CD4-positive, alpha-beta T cell treated with Interleukin-15 for 1 hour (primary cell): Measurements from ENCODE around the gene TOX2.

Experiments used
- DNase-seq: peaks from one replicate; pipeline ENCODE4 v3.0.0-alpha.2; 2020

TOX2 gene

DNA sequence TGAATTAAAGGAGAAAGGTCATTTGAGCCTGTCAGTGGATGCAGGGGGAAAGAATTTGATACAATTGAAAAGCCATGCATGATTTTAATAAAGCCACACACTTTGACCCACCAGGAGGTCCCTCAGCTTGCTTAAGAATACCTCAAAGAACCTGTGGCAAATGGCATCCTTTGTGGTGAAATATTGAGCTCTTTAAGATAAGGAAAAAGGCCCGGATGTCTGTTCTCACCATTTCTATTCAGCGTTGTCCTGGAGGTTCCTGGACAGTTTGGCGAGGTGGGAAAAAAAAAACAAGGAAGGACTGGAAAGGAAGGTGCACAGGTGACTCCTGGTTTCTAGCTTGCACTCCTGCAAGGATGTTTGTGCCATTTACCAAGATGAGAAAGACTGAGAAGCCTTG, 91.0 kb downstream of the TOX2 start:
- DNase-seq = no peak

DNA sequence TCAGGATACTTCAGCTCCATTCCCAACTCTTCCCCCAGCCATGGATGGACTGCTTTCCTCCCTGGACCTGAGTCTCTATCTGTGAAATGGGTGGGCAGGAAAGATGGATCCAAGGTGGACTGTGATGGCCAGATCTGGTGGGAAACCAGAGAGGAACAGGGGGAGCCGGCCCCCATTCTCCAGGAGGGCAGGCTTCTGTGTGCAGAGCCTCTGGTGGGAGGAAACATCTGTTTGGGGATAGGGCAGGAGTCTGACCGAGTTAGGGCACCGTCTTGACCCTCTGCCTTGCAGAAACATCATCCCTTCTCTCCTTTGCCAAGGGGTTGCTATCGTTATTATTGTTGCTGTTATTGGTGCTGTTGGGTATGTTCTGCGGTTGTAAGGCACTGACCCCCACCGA, 91.5 kb downstream of the TOX2 start:
- DNase-seq = no peak

GRCh38 chr20:44006578-44006977, 91.9 kb downstream of the TOX2 start:
- no peak for DNase-seq

DNA sequence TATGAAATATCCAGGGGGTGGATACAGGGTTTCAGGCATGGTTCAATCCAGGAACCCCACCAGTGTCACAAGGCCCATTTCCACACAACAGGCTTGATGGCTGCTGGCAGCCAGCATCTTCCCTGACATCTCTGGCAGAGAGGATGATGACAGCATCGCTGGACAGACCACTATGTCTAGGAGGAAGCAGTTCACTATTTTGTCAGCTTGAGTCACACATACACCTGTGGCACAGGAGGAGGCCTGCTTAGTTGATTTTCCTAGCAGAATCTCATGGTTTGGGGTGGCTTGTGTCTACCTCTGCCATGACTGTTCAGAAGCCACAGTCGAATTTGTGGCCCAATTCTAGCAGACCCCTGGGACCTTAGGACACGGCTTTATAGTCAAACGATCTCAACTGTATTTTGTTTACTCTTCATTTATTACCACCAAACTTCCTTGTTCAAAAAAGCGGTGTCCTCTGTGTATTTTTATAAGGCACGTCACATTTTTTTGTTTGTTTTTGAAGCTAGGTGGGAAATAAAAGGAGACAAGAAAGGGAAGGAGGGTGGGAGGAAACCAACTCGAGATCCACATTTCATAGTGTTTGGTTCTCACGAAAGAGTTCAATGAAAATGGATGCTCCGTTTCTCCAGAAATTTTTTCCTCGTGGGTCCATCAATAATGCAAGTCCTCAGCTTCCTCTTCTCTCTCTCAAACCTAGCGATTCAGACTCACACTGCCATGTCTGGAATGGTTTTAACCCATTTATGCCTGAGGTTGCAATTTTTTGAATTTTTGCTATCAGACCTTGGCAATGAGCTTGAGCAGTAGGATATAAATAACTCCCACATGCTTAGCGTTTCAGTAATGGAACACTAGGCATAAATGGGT, 94.4 kb downstream of the TOX2 start:
- no peak for DNase-seq

DNA sequence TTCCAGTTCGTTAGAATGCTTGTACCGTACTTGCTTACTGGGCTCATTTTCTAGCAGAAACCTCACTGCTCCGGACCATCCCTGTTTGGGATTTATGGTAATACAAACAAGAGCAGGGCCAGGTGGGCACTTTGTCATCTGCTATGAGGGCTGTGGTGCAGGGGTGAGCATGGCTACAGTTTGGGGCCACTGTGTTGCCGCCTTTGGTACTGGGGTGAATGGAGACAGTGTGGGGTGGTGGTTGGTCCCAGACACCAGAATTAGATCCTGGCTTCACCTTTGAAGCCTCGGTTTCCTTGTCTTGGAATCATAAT, 95.0 kb downstream of the TOX2 start:
- DNase-seq = no peak

GRCh38 chr20:44010162-44010704, 95.6 kb downstream of the TOX2 start:
- no peak for DNase-seq

DNA sequence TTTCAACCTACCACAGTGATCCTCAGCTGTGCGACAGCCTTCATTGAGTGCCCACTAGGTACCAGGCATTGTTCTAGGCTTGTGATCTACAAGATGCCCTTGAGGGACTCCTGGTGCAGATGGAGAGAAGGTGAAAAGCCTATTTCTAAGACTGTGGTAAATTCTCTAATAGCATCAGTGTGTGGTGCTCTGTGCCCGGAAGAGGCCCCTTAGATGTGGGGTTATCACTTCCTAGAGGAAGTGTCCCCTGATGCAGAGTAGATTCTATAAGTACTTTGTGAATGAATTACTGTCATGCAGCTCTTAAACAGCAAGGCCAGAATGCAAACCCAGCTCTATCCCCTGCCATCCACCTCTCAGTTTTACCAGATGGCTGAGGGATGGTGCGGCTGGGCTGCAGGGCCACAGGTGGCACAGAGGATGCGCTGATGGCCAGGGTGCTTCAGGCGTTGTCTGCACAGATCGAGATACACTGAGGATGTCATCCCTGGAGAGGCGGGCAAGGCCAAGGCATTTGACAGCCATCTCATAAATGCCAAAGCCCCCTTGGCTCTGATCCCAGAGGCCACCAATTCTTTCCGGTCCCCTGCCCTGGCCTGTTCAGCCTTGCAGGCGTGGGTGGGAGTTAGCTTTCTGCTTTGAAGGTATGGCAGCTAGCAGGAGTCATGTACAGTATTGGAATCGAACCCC, 96.7 kb downstream of the TOX2 start:
- DNase-seq = no peak

DNA sequence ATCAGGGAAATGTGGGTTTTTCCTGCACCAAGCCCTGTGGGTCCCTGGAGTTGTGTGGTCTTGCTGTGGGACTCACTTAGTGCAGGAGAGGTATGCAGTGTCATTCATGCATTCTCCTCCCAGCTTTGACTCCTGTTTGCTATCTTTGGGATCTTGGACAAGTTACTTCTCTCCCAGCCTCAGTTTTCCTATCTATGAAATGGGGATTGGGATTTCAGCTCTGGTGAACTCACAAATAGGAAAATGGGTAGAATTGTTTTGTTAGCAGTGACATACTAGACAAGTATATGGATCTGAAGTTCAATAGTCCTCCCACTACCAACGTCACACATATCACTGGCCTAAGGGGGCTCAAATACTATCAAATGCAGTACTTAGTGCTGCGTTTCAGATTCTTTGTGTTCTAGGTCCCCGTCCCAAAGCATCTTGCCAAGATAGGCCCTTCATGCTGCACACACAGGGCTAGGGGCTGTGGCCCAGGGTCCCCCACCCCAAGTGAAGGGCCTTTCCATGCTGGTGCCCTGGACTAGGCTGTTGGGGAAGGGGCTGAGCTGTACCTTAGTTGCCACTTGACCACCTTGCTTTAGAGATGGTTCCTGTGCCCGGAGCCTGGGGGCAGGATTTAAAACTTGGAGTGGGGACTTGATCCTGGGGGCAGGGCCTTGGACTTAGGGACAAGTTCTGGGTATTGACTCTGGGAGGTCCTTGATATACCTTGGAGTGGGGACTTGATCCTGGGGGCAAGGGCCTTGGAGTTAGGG, 98.0 kb downstream of the TOX2 start:
- no peak for DNase-seq

- no peak for DNase-seq
These were observed 100.4 kb downstream of the TOX2 start for GRCh38 chr20:44014807-44015732.

- DNase-seq = no peak
These were observed 101.1 kb downstream of the TOX2 start for GRCh38 chr20:44015733-44016103.

DNA sequence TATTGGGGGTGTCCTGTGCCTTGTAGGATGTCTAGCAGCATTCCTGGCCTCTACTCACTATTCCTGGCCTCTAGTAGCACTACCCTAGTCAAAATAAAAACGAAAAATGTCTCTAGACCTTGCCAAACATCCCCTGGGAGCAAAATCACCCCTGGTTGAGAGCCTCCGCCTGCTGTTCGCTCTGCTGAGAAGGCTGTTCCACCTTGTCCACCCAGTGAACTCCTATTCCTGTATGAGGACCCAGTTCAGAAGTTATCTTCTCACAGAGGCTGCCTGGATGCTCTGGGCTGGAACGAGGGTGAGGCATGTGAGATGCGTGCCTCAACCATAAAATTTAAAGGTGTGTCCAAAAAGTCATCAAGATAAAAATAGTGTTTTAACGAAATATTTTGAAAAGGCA, 101.9 kb downstream of the TOX2 start:
- DNase-seq = no peak

DNA sequence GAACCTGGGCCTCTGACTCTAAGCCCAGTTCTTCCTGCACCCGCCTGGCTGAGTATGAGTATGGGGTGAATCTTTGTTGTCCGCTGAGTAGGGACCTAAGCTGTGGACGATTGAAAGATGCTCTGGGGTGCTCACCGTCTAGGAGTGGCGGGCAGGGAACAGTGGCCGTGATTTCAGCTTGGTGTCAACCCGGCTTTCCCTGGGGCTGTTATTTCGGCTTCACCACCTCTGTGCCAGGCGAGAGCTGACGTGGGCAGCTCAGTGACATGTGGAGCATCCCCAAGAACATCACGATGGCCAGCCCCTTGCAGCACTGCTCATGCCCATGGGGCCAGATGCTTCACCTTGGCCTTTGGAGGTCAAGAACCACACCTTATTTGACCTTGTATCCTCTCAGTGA, 102.6 kb downstream of the TOX2 start:
- no peak for DNase-seq

GRCh38 chr20:44017905-44018258, 103.2 kb downstream of the TOX2 start:
- no peak for DNase-seq

GRCh38 chr20:44018259-44018941, 103.7 kb downstream of the TOX2 start:
- DNase-seq = no peak

DNA sequence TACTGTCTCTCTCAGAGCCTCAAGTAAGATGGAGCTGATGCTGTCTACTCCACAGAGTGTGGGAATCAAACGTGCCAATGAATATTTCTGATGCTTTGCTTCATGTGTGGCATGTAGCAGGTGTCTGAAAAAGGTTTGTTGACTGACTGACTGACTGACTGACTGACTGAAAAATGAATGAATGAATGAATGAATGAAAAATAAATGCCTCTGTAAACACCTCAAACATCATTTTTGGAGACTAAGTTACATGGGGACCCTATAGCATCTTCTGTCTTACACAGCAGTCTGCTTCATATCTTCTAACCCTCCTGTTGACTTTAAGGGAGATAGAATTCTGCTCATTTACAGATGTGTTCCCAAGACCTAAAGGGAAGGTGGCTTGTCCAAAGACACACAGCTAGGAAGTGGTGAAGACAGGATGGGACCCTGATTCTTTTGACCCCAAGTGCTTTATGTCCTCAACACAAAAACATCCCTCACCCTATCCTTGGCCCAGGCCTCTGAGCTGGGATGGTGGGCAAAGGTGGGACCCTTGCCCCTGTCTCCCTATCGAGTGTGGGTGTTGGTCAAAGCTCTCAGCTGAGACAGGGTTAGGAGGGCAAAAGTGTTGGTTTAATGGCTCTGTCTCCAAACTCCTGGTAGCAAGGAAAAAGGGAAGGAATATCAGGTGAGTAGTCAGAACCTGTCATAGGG, 104.4 kb downstream of the TOX2 start:
- no peak for DNase-seq

GRCh38 chr20:44019638-44020335, 105.1 kb downstream of the TOX2 start:
- no peak for DNase-seq

DNA sequence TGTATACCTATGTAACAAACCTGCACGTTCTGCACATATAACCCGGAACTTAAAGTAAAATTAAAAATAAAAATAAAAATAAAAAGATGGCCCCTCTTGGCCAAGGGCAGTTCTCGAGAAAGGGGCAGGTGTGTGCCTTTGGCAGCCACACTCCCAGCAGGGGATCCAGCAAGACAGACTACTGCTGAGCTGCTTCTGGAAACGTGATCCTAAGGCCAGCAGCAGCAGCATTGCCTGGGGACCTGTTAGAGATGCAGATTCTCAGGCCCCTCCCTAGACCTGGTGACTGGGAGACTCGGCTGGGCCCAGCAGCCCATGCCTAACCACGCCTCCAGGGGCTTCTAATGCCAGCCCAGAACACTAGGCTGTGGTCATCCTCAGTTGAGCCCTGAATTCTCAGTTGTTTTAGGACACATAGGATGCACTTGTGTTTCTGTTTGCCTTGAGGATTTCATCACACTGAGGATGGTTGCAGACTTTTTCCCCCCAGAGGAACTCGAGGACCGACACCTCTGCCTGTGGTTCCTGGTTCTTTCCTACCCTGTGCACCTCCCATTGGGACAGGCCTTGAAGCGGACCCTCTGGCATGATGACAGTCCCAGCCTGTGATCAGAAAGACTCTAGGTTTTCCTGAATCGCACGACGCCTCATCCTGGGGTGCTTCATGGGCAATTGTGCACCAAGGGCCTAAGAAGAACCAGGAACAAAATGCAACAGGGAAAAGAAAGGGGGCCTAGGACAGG, 105.9 kb downstream of the TOX2 start:
- no peak for DNase-seq

- DNase-seq = no peak
These were observed 106.5 kb downstream of the TOX2 start for GRCh38 chr20:44021186-44021585.

- DNase-seq = no peak
These were observed 107.2 kb downstream of the TOX2 start for GRCh38 chr20:44021900-44022299.

- no peak for DNase-seq
These were observed 107.8 kb downstream of the TOX2 start for GRCh38 chr20:44022464-44022863.
